HG03571 (cell line): Measurements from ENCODE around the gene VPS18.
A peak's percentile ranks its signal among the peaks of the same experiment; 100 is the strongest.

Experiments used
- ATAC-seq: cut with Tn5 transposase; IDR thresholded peaks from one replicate; pipeline ENCODE4 v1.9.1; 2021; ENCODE audit not compliant: unreplicated experiment

The VPS18 gene

DNA sequence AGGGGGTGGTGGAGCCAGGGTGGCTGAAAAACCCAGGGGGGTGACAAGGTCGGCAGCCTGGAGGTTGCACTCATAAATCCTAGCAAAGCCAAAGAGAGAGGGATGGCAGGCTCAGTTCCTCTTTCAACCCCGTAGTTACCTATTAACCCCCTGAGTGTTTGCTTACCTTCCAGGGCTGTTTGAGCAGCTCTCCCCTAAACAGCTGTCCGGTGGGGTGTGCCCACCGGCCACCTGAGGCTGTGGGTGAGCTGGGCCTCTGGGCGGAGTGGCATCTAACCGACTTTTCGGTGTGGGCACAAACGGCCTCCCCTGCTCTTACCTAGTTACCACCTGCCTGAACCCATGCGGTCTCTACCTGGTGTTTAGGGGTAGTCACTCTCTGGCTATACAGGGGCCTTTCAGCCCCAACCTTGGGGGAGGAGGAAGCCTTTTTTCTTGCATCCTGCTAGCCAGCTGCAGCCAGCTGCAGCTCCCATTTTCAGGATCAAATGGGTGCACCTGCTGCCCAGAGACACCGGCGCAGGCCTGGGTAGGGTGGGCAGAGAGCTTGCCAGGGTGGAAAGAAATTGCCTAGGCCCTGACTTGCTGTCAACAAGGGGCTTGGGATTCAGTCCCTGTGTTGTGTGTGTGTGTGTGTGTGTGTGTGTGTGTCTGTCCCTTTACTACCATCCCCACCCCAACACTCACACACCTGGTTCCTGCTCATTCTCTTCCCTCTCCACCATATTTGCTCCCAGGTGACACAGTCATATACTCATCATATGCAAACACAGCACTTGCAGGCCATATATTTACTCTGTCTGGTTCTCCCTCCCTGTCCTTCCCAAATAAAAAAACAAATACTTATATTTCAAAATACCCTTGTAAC lies 38.6 kb downstream of the VPS18 start:
- no peak for ATAC-seq

DNA sequence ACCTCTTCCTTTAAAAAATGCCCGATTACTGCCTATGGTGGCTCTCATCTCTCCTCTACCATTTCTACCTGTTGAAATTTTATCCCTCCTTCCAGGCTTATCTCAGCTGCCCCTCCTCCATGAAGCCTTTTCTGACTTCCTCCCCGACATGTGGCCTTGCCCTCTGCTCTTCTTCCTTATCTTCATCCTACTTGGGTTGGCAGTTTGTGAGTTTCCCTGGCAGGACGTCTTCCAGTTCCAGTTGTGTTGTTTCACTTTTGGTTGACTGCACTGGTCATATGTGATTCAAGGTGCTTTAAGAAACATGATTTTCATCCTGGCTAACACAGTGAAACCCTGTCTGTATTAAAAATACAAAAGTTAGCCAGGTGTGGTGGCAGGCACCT lies 39.3 kb downstream of the VPS18 start:
- ATAC-seq = no peak

DNA sequence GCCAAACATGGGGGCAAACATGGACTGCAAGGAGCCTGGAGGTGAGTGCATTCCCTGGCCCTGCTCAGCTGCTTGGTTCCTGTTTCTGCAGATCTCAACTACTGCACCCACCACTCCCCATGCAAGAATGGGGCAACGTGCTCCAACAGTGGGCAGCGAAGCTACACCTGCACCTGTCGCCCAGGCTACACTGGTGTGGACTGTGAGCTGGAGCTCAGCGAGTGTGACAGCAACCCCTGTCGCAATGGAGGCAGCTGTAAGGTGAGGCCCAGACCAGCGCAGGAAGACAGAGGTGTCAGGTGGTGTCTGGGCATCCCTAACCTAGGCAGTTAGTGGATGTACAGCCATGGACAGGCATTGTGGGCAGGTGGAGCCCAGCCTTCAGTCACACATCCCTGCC lies 40.2 kb downstream of the VPS18 start:
- no peak for ATAC-seq

DNA sequence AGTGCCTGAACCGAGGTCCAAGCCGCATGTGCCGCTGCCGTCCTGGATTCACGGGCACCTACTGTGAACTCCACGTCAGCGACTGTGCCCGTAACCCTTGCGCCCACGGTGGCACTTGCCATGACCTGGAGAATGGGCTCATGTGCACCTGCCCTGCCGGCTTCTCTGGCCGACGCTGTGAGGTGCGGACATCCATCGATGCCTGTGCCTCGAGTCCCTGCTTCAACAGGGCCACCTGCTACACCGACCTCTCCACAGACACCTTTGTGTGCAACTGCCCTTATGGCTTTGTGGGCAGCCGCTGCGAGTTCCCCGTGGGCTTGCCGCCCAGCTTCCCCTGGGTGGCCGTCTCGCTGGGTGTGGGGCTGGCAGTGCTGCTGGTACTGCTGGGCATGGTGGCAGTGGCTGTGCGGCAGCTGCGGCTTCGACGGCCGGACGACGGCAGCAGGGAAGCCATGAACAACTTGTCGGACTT lies 42.0 kb downstream of the VPS18 start:
- ATAC-seq = no peak

DNA sequence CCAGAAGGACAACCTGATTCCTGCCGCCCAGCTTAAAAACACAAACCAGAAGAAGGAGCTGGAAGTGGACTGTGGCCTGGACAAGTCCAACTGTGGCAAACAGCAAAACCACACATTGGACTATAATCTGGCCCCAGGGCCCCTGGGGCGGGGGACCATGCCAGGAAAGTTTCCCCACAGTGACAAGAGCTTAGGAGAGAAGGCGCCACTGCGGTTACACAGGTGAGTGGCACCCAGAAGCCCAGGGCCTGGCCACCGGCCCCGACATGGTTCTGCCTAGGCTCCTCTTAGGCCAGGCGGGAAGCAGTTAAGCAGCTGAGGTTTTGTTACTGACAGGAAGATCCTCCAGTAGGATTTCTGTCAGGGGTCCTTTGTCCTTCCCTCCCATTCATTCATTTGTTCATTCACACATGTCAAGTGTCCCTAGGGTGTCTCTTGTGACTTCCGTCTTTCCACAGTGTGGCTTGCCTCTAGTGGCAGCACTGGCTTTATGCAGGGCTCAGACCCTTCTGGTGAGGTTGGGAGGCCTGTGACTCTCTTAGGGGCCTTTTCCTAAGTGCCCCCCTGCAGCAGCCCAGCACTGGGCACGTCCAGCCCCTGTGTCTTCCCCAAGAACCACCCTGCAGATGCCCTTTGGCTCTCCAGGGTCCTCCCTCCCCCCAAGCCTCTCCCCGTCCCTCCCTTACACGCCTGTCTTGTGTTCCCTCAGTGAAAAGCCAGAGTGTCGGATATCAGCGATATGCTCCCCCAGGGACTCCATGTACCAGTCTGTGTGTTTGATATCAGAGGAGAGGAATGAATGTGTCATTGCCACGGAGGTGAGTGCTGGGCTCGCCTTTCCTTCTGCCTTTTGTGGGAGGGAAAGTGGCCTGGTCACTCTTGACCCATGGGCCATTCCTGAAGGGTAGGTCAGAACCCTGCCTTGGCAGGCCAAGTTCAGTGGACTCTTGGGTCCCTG lies 42.7 kb downstream of the VPS18 start:
- ATAC-seq = no peak

DNA sequence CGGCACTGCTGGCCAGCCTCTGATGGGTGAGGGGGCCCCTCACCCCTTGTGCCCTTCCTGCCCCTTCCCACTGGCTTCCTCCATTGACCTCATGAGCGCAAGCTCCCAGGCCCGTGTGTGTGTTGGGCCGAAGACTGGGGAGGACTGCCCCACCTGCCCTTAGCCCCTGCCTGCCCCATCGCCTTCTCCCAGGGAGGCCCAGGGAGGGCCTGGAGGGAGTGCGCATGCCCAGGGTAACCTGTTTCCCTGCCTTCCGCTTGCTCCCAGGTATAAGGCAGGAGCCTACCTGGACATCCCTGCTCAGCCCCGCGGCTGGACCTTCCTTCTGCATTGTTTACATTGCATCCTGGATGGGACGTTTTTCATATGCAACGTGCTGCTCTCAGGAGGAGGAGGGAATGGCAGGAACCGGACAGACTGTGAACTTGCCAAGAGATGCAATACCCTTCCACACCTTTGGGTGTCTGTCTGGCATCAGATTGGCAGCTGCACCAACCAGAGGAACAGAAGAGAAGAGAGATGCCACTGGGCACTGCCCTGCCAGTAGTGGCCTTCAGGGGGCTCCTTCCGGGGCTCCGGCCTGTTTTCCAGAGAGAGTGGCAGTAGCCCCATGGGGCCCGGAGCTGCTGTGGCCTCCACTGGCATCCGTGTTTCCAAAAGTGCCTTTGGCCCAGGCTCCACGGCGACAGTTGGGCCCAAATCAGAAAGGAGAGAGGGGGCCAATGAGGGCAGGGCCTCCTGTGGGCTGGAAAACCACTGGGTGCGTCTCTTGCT lies 43.7 kb downstream of the VPS18 start:
- ATAC-seq = no peak

DNA sequence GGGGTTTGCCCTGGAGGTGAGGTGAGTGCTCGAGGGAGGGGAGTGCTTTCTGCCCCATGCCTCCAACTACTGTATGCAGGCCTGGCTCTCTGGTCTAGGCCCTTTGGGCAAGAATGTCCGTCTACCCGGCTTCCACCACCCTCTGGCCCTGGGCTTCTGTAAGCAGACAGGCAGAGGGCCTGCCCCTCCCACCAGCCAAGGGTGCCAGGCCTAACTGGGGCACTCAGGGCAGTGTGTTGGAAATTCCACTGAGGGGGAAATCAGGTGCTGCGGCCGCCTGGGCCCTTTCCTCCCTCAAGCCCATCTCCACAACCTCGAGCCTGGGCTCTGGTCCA lies 44.3 kb downstream of the VPS18 start:
- no peak for ATAC-seq

DNA sequence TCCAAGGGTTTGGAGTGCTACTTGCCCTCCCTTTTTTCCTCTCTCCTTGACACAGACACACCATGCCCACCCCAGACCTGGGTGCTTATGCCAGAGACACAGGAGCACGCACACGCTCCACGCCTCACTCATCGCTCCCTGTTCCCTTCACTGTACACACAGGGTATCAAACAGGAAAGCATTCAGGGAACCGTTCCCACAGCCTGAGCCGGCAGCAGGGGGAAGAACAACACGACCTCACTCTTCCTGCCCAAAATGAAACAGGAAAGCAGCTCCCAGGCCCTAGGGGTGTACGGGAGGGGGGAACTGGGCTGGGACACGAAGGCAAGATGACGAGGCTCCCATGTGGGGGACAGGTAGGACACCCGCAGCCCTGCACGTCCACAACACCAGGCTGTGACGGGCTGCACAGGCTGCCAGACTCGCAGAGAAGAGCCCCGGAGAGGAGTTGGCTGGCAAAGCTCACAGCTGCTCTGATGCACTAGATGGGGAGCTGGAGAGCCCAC lies 46.1 kb downstream of the VPS18 start:
- no peak for ATAC-seq

DNA sequence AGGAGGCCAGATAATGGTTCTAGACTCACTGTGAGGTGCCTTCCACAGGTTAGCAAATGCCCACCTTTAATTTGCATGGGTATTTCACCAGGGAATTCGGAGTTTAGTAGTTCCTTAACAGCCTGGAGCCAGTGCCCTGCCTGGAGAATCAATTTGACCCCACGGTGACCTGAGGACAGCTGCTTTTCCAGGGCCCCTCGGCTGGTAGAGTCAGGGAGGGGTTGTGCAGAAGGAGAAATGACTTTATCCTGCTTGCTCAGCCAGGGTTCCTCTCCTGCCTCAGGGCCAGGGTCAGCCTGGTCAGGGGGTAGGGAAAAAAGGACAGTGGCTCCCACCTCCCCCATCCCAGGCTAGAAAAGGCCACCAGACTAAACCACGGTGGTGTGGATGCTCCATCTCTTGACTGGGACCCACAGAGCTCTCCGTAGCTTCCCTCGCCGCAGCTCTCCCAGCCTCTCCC lies 46.8 kb downstream of the VPS18 start:
- ATAC-seq = no peak

DNA sequence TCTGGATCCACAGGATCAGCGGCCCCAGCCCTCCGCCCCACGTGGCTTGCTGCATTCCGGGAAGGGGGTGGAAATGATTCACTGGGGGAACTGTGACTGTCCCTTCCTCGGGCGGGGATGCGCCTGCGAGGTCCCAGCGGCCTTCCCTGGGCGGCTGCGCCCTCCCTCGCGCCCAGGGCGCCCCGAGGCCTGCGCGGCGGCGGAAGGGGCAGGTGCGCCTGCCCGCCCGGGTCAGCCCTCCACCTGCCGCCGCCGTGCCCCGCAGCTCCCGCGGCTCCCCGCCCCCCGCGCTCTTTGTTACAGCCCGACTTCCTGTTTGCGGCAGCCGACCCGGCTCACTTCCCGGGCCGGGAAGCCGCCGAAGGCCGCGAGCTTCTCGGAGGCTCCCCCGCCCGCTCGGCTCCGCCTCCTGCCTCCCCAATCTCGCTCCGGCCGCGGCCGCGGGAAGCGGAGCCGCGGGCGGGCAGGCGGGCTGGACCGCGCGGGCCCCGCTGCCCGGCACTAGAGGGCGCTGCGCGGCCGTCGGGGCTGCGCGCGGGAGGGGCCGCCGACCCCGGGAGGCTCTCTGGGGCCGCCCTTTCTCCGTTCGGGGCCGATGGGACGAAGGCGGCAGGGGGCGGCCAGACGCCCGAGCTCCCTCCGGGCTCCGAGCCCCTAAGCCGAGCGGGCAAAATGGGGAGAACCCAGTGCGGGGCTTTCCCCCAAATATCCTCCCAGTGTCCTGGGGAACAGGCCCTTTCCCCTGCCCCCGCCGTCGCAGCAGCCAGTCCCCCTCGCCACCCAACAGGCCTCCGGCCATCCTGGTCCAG lies 47.5 kb downstream of the VPS18 start:
- peak; percentile 56 for ATAC-seq

DNA sequence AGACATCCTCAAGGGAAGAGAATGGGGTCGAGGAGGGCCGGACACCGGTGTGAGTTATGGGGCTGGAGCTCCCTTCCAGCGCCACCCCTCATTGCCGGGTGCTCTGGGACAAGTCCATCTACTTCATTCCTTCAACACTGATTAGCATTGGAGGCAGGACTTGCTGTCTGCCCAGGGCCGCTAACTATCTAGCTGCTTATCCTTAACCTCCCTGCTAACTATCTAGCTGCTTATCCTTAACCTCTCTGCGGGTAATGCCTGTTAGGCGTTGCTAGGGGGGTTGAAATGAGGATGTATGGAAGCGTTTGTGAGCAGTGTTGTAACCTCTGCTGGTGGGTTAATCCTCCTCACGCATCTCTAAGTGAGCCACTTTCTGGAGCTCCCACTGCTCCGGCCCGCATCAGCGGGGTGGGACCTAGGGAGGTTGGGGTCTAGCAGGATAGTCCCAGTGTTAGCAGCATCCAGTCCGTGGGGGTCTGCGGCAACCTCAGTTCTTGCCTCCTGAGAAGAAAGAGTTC lies 48.1 kb downstream of the VPS18 start:
- no peak for ATAC-seq

DNA sequence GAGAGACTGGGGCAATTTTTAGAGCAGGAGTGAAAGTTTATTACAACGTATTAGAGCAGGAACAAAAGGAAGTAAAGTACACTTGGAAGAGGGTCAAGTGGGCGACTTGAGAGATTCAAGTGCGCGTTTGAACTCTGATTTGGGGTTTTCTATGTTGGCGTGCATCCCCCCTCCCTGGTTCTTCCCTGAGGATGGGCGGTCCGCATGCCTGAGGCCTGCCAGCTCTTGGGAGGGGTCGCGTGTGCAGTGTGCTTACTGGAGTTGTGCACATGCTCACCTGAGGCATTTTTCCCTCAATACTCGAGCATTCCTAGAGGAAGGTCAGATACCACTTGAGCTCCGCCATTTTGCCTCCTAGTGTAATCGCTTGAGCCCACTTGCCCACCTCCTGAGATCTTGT lies 48.6 kb downstream of the VPS18 start:
- ATAC-seq = no peak

DNA sequence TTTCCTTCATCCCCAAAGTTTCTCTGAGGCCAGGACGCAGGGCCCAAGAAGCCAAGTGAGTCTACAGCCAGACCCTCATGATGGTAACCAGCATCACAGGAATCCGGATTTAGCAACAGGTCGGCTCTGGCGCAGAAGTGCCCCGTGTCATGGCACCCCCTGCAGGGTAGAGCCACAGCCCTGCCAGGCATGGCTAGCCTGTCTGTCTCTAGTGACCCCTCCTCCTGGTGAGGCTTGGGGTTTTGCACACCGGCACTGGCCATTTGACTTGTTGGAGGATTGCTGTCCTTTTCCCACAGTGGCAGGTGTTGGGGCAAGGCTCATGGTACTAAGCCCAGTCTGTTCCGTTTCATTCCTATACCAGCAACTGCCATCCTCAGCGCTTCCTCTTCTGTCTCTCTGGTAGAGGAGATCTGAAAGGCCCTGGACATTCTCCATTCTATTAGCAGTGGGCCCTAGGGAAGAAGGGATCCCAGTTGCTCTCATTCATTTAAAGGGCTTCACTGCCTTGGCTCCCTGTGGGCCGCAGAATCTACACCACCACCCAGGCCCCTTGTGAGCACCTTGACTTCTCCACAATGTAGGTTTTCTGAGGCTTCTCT lies 49.6 kb downstream of the VPS18 start:
- no peak for ATAC-seq

DNA sequence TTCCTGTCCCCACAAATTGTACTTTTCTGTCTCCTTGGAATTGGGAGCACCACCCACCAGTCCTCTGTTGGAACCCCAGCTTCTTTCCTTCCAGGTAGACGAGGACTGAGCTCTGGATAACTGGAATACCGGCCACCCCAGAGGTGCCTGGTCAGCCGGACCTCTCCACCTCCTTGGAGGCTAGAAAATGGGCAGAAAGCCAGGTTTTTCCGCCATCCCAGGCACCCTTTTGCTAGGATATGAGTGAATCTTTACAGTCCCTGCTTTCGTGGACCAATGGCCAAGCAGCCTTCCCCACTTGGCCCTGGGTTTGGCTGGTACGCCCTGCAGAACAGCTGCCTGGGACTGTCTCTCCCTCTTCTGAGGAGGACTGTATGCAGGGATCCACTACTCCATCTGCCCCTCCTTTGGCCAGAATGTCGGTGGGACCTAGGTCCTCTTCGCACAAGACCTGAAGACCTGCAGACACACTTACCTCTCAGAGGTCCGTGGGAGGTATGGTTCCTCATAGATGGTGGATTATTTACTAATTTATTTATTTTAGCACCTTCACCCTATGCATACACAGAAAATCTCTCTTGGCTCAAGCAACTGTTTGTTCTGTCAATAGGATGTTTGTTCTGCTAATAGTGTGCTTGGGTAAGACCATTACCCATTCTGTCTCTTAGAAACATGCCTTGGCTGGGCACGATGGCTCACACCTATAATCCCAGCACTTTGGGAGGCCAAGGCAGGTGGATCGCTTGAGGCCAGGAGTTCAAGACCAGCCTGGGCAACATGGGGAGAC lies 50.5 kb downstream of the VPS18 start:
- ATAC-seq = no peak

DNA sequence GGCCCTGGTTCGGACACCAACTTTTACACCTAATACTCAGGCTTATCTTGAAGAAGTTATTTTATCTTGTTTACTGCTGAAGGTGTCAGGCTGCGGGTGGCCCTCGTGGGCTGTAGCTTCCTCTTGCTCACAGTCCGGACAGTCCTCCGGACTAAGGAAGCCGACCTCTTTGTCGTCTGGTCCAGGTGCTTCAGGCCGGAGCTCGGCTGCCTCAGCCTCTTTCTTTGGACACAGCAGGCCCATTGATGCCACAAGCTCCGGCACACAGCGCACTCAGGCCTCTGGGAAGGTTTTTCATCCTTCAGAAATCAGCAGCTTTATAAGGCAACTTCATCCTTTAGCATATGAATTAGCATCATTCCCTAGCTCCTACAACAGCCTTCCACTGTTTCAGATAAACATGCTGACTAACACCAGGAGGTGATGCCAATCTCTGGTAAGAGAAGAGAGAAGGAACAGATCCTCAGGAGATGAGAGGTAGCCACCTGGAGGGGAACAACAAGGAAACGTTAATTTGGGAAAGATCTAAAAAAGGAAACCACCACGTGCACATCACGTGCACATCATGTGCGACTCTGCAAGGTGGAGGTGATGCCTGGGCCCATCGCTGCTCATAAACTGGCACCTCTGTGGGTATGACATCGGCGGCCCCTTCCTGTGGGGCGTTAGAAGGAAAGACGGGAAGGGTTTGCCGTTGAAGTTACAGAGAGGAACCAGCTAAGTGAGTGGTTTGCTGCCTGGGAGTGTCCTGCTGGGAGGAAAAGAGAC lies 54.6 kb downstream of the VPS18 start:
- no peak for ATAC-seq

DNA sequence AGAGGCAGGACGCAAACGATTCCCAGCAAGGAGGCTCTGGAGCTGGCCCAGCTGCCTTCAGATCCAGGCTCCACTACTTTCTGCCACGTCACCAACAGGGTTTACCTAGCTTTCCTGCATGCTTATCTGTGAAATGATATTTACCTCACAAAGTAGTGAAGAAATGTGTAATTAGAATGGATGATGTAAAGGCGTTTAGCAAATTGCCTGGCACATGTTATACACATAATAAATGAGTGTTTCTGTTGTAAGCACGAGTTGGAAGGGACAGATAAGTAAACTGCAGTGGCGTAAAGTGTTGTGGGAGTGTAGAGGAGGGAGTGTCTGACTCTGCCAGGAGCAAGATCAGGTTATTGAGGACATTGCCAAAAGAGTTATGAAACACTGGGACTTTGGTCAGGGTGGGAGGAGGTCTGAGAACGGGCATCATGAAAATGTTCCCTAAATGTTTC lies 55.5 kb downstream of the VPS18 start:
- no peak for ATAC-seq

DNA sequence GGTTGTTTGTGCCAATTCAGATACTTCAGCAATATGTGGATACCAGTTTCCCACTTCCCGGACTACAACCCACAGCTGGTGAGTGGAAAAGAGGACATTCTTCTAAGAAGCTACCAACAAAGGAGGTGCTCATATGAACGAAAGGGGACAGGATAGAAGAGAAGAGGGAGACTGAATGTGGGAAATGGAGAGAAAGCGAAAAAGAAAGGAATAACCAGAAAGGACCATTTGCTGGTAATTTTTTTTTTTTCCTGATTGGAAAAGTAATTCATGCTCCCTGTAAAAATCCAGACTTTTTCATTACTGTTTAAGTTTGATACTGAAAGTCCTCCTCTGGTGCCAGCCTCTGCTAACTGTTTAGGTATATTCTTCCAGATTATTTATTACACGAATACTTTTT lies 57.5 kb downstream of the VPS18 start:
- ATAC-seq = no peak
